ENCODE data around the gene RNF144B. TPM values are rescaled to one million over a fixed set of nuclear protein-coding genes. Genes with fewer than 3 reads are reported as not detected.

The RNF144B gene
- total RNA-seq, 1 experiment from 2014 or later = 12.1 TPM

GRCh38 chr6:18515767-18516166, 128.6 kb downstream of the RNF144B start:
- H3K4me1 Mint-ChIP-seq (ENCODE audit: low read depth, unreplicated experiment) = no peaks in the 10 kb centered on the region
- H3K27me3 Mint-ChIP-seq (ENCODE audit: unreplicated experiment) = no peaks in the 10 kb centered on the region
- intact Hi-C loops (cut with micrococcal nuclease; ENCODE audit: unreplicated experiment) = no loop called here
- no peak for TF ChIP-seq CTCF (IDR thresholded peaks at IDR 0.05; ENCODE audit: unreplicated experiment)
- no TSS peak for BruUV-seq (replicated peaks)
- no peak overlapping the region for H3K27ac Mint-ChIP-seq (ENCODE audit: unreplicated experiment)
- H3K36me3 Mint-ChIP-seq (ENCODE audit: insufficient read depth, unreplicated experiment) = no peaks in the 10 kb centered on the region
- DNase-seq = no peak
- no peaks in the 10 kb centered on the region for H3K9me3 Mint-ChIP-seq (ENCODE audit: low read depth, unreplicated experiment)
- H3K4me3 Mint-ChIP-seq (ENCODE audit: low read depth, unreplicated experiment) = no peak overlapping the region
- CTCF ChIA-PET = interaction anchor here (1.3 kb wide), 1 partner anchor 9 kb away, joined by 3 read pairs; no protein-coding TSS in a partner anchor

Other genes with a start within 250 kb of the RNF144B start
- 7.6 and 9.4 TPM in 2 replicates for gene TPMT, start 232.3 kb upstream of the RNF144B start, total RNA-seq (2022)
- gene KDM1B, start 231.9 kb upstream of the RNF144B start, total RNA-seq (2022) = 11.3 and 13.5 TPM in 2 replicates
- gene DEK, start 122.8 kb upstream of the RNF144B start, total RNA-seq (2022) = 96.2 and 108 TPM in 2 replicates

Measured in Calu3 (cell line).